ENCODE measurements around the gene TRIM26.

GRCh38 chr6:30156262-30156599 lies 57.0 kb downstream of the TRIM26 start:
- TF ChIP-seq YY1 (IDR thresholded peaks at IDR 0.05; ENCODE audit: insufficient read depth, insufficient read length) (no peak), ZNF274 (IDR thresholded peaks at IDR 0.05; ENCODE audit: low read depth, low read length) (no peak)
